Colonic mucosa (tissue), 4 donors: ENCODE data around the gene TLCD2. TPM values are rescaled to one million over a fixed set of nuclear protein-coding genes. Genes with fewer than 3 reads are reported as not detected.
A peak's percentile ranks its signal among the peaks of the same experiment; 100 is the strongest.

Source experiments
- DNase-seq: peaks from one replicate; pipeline ENCODE4 v3.0.0-alpha.2; 2020
- H3K27ac ChIP-seq: fragments of 200-600 bp; one replicate; pipeline ENCODE4 v1.8.0; 2021
- H3K27me3 ChIP-seq: fragments of 200-600 bp; one replicate; pipeline ENCODE4 v1.8.0; 2021
- H3K36me3 ChIP-seq: fragments of 200-600 bp; one replicate; pipeline ENCODE4 v1.8.0; 2021
- H3K4me1 ChIP-seq: fragments of 200-600 bp; one replicate; pipeline ENCODE4 v1.8.0; 2021; ENCODE audit warnings: mild to moderate bottlenecking
- H3K4me3 ChIP-seq: fragments of 200-600 bp; one replicate; pipeline ENCODE4 v1.8.0; 2021
- H3K9ac ChIP-seq, 2 donors: one replicate each; pipeline ENCODE4 v1.7.0; 2013; ENCODE audit warnings: control low read depth in 2 of 2, low read depth in 2 of 2, low read length in 2 of 2
- H3K9me3 ChIP-seq: fragments of 200-600 bp; one replicate; pipeline ENCODE4 v1.8.0; 2021
- CTCF ChIP-seq: fragments of 200-600 bp; IDR thresholded peaks from one replicate; pipeline ENCODE4 v1.8.0; 2022; ENCODE audit warnings: antibody characterized with exemption, mild to moderate bottlenecking
- intact Hi-C: fragments of 100-400 bp; cut with DNase I; formaldehyde crosslinking; loops from one replicate; pipeline ENCODE4 v1.14.1; 2022
- total RNA-seq, 2 donors: library from RNA; stranded (reverse); fragmentation: NEBNext Ultra II Directional in 1 of 2; extraction: Animal tissue kit (Norgen Biotek cat#: 25700) in 1 of 2; gene quantifications; one replicate each; pipeline ENCODE4 v1.2.1, GENCODE V29; 2021
- donor health status: healthy.
- donor health status: DM: no; HTN: no; CAD: no.
- donor health status: DM: no; HTN: no; CAD: no.

Gene TLCD2
- total RNA-seq, 2 donors from 2014 or later = 30.2 to 32.6 TPM

DNA sequence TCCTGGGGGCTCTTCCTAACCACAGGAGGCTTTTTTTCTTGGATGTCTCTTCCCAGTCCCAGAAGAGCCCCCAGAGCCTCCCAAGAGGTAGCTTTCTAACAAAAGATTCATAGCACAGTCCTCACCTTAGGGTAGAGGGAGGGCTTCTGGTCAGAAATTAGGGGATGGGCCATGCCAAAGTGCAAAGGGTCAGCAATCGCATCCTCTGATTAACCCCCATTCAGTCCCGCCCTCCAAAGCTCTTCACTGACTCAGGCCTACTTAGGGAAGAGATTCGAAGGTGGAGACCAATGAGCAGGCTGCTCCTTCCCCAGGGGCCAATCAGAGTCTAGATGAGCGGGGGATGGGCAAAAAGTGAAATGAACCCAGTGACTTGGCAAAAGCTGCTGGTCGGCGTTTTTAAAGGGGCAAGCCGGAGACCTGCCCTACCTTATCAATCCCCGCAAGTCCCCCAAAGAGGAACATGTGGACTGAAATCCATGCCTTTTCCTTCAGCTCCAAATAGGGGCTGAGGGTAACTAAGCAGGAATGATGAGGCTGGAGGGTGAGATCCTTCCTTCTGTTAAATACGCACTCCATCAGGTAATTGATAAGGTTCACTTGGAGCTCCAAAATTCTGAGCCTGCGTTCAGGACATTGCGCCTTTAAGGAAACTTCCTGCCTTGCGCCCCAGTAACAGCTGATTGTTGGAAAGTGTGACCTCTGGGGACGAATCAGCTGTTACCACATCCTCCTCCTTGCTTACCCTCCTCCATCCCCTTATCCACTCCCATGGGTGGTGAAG is 6.9 kb upstream of the TLCD2 start:
- intact Hi-C loops = no loop called here
- peak; percentile 98 for DNase-seq
- H3K9ac ChIP-seq = peak overlapping the region; percentile 93 to 94
- peaks cover 25% of the 10 kb centered on the region for H3K4me1 ChIP-seq
- no peaks in the 10 kb centered on the region for H3K9me3 ChIP-seq
- no peaks in the 10 kb centered on the region for H3K27me3 ChIP-seq
- H3K4me3 ChIP-seq = peak overlapping the region; percentile 71
- H3K27ac ChIP-seq = peak overlapping the region; percentile 99
- no peaks in the 10 kb centered on the region for H3K36me3 ChIP-seq
- TF ChIP-seq CTCF = no peak

- H3K27me3 ChIP-seq = no peaks in the 10 kb centered on the region
- peak; percentile 99 for DNase-seq
- H3K4me3 ChIP-seq = peak overlapping the region; percentile 93
- intact Hi-C loops = no loop called here
- no peaks in the 10 kb centered on the region for H3K36me3 ChIP-seq
- H3K9me3 ChIP-seq = no peaks in the 10 kb centered on the region
- no peak for TF ChIP-seq CTCF
- peaks cover 25% of the 10 kb centered on the region for H3K4me1 ChIP-seq
- peak overlapping the region; percentile 94 to 96 for H3K9ac ChIP-seq
- peak overlapping the region; percentile 99 for H3K27ac ChIP-seq
Observed at GRCh38 chr17:1716076-1716911, 6.1 kb upstream of the TLCD2 start.

GRCh38 chr17:1715803-1716075 is 5.6 kb upstream of the TLCD2 start:
- H3K9me3 ChIP-seq = no peaks in the 10 kb centered on the region
- peak overlapping the region; percentile 94 to 96 for H3K9ac ChIP-seq
- peak overlapping the region; percentile 98 for H3K27ac ChIP-seq
- peak overlapping the region; percentile 93 for H3K4me3 ChIP-seq
- H3K4me1 ChIP-seq = peaks cover 25% of the 10 kb centered on the region
- no peak for TF ChIP-seq CTCF
- H3K27me3 ChIP-seq = no peaks in the 10 kb centered on the region
- no peak for DNase-seq
- intact Hi-C loops = no loop called here
- no peaks in the 10 kb centered on the region for H3K36me3 ChIP-seq

DNA sequence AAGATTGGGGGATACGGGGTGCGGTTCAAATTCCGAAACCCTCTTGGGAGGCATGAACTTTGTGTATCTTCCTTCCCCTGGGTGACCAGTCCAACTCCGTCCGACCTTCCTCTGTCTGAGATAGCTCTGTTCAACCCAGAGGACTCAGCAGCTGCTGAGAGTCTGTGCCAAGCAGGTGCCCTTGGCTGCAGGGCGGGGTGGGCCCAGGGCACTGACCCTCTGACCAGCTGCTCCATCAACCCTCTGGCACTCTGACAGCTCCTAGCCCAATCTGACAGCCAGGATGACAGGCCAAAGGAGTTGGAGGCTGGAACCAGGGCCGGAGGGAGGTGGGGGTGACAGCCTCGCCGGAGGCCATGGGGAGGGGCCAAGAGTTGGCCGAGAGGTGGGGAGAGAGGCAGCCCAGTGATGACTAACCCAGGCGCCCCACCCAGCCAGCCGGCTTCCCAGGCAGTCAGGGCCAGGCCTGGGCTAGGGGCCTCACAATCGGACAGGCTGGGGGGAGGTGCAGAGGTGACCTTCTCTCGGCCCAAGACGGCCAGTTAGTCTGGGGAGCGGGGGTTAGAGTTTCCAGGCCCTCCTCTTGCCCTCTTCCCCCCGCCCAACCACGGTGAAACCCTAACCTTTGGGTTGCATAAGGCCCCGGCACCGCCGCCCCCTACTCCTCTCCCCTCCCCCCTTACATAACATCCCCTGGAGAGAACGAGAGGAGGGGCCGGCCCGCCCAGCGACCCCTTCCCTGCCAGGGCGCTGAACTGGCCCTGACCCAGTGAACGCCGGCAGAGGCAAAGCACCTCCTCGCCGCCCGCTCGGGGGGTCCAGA is 5.0 kb upstream of the TLCD2 start:
- intact Hi-C loops = loop anchor here (5.0 kb wide), 1 partner anchor 38 kb away; no protein-coding TSS in a partner anchor

More for the DNA sequence above, 5.0 kb upstream of the TLCD2 start:
- Histone ChIP-seq H3K27me3 (no peaks in the 10 kb centered on the region), H3K27ac (peak overlapping the region; percentile 98), H3K36me3 (no peaks in the 10 kb centered on the region), H3K4me3 (peak overlapping the region; percentile 93), H3K9me3 (no peaks in the 10 kb centered on the region), H3K4me1 (peaks cover 25% of the 10 kb centered on the region), H3K9ac (peak overlapping the region; percentile 94 to 96)
- DNase-seq = peak; percentile 87
- TF ChIP-seq CTCF = no peak
